Measurements from ENCODE around the gene FETUB.
"Not testable (repeated sequence)": the region's sequence is repeated elsewhere in the genome, so short reads cannot be mapped to it uniquely, and the experiment has no call there.

FETUB gene

GRCh38 chr3:186671051-186671450 is 30.9 kb downstream of the FETUB start:
- no peak overlapping the region for H3K4me3 ChIP-seq (ENCODE audit: low read depth, low read length)

- no peak overlapping the region for H3K4me3 ChIP-seq (ENCODE audit: low read depth, low read length)
Measured at GRCh38 chr3:186678604-186679003, 38.4 kb downstream of the FETUB start.

GRCh38 chr3:186679151-186679550 is 39.0 kb downstream of the FETUB start:
- H3K4me3 ChIP-seq (ENCODE audit: low read depth, low read length) = no peak overlapping the region

GRCh38 chr3:186680869-186681268 is 40.7 kb downstream of the FETUB start:
- H3K4me3 ChIP-seq (ENCODE audit: low read depth, low read length) = no peak overlapping the region

GRCh38 chr3:186682812-186683211 is 42.6 kb downstream of the FETUB start:
- H3K4me3 ChIP-seq (ENCODE audit: low read depth, low read length) = no peak overlapping the region

GRCh38 chr3:186683979-186684378 is 43.8 kb downstream of the FETUB start:
- H3K4me3 ChIP-seq (ENCODE audit: low read depth, low read length) = no peak overlapping the region

- H3K4me3 ChIP-seq (ENCODE audit: low read depth, low read length) = not testable (repeated sequence)
Measured at GRCh38 chr3:186686475-186686874, 46.3 kb downstream of the FETUB start.

- no peak overlapping the region for H3K4me3 ChIP-seq (ENCODE audit: low read depth, low read length)
Measured at GRCh38 chr3:186687120-186687651, 47.0 kb downstream of the FETUB start.

- not testable (repeated sequence) for H3K4me3 ChIP-seq (ENCODE audit: low read depth, low read length)
Measured at GRCh38 chr3:186690304-186690703, 50.1 kb downstream of the FETUB start.

GRCh38 chr3:186691676-186692075 is 51.5 kb downstream of the FETUB start:
- H3K4me3 ChIP-seq (ENCODE audit: low read depth, low read length) = no peak overlapping the region

- no peak overlapping the region for H3K4me3 ChIP-seq (ENCODE audit: low read depth, low read length)
Measured at GRCh38 chr3:186693843-186694242, 53.6 kb downstream of the FETUB start.

GRCh38 chr3:186694288-186695032 is 54.3 kb downstream of the FETUB start:
- H3K4me3 ChIP-seq (ENCODE audit: low read depth, low read length) = no peak overlapping the region

GRCh38 chr3:186696522-186696921 is 56.3 kb downstream of the FETUB start:
- no peak overlapping the region for H3K4me3 ChIP-seq (ENCODE audit: low read depth, low read length)

GRCh38 chr3:186697510-186697909 is 57.3 kb downstream of the FETUB start:
- no peak overlapping the region for H3K4me3 ChIP-seq (ENCODE audit: low read depth, low read length)

- H3K4me3 ChIP-seq (ENCODE audit: low read depth, low read length) = no peak overlapping the region
Measured at GRCh38 chr3:186700267-186700666, 60.1 kb downstream of the FETUB start.

- not testable (repeated sequence) for H3K4me3 ChIP-seq (ENCODE audit: low read depth, low read length)
Measured at GRCh38 chr3:186702451-186702850, 62.3 kb downstream of the FETUB start.
